ENCODE measurements around the gene SNRPB. TPM values are rescaled to one million over a fixed set of nuclear protein-coding genes. Genes with fewer than 3 reads are reported as not detected.

The SNRPB gene
- total RNA-seq, 2 donors from 2014 or later = 329 to 489 TPM

DNA sequence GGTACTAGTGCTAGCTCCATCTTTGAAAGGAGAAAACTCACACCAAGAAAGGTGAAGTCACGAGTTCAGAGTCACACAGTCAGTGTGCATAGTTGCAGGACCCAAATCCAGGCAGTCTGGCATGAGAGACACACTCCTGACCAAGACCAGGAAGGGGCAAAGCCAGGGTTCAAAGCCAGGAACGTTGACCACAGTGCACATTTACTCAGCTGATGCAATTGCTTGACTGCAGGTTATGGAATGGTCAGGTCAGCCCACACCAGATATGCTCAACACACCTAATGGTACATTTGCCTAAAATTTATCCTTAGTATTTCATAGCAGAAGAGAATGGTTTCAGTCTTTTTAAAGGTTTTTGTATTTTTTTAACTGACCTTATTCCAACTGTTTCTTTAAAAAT, 52.2 kb downstream of the SNRPB start:
- Mint-ChIP-seq H3K4me1 (no peaks in the 10 kb centered on the region), H3K27ac (no peak overlapping the region), H3K27me3 (peaks cover 20% of the 10 kb centered on the region), H3K9me3 (no peaks in the 10 kb centered on the region), H3K36me3 (ENCODE audit: low read depth) (no peaks in the 10 kb centered on the region), H3K4me3 (no peak overlapping the region)
- ATAC-seq (replicated peaks) = no peak

DNA sequence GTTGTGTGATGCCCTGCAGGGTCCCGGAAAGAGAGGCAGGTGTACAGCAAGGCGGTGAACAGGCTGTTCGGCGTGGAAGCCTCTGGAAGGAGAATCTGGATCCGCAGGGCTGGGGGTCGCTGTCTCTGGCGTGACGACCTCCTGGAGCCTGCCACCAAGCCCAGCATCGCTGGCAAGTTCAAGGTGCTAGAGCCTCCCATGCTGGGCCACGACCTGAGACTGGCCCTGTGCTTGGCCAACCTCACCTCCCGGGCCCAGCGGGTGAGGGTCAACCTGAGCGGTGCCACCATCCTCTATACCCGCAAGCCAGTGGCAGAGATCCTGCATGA, 53.4 kb downstream of the SNRPB start:
- H3K4me1 Mint-ChIP-seq = no peaks in the 10 kb centered on the region
- no peaks in the 10 kb centered on the region for H3K36me3 Mint-ChIP-seq (ENCODE audit: low read depth)
- no peak for ATAC-seq (replicated peaks)
- H3K27ac Mint-ChIP-seq = no peak overlapping the region
- no peaks in the 10 kb centered on the region for H3K9me3 Mint-ChIP-seq
- no peak overlapping the region for H3K4me3 Mint-ChIP-seq
- H3K27me3 Mint-ChIP-seq = peaks cover 24% of the 10 kb centered on the region

- no peaks in the 10 kb centered on the region for H3K9me3 Mint-ChIP-seq
- no peak overlapping the region for H3K4me3 Mint-ChIP-seq
- peaks cover 24% of the 10 kb centered on the region for H3K27me3 Mint-ChIP-seq
- H3K4me1 Mint-ChIP-seq = no peaks in the 10 kb centered on the region
- no peak overlapping the region for H3K27ac Mint-ChIP-seq
- no peaks in the 10 kb centered on the region for H3K36me3 Mint-ChIP-seq (ENCODE audit: low read depth)
- no peak for ATAC-seq (replicated peaks)
Measured at GRCh38 chr20:2416541-2417212, 53.9 kb downstream of the SNRPB start.

Other genes starting within 250 kb of the SNRPB start
- under 1 TPM in 1 of 2 donors, not detected in 1; 0.16 TPM for gene TGM3, start 174.8 kb downstream of the SNRPB start, total RNA-seq
- gene TGM6, start 89.9 kb downstream of the SNRPB start, total RNA-seq = not detected
- 10 to 100 TPM in 1 of 2 donors, 1 to 10 TPM in 1; 8.0 to 10.1 TPM for gene ZNF343, start 38.1 kb upstream of the SNRPB start, total RNA-seq
- gene TMC2, start 65.8 kb upstream of the SNRPB start, total RNA-seq = not detected
- 100 to 1,000 TPM; 261 to 583 TPM for gene NOP56, start 181.8 kb upstream of the SNRPB start, total RNA-seq
- gene IDH3B, start 193.4 kb upstream of the SNRPB start, total RNA-seq = 100 to 1,000 TPM in 1 of 2 donors, 10 to 100 TPM in 1; 85.7 to 123 TPM
- gene EBF4, start 222.0 kb upstream of the SNRPB start, total RNA-seq = 1 to 10 TPM; 3.6 to 4.9 TPM

Data from activated T-helper 17 cell treated with anti-CD3 and anti-CD28 coated beads, Interleukin-2, amount 50 U/mL, for 72 hours (primary cell).